Stimulated activated CD4-positive, alpha-beta T cell treated with anti-CD3 and anti-CD28 coated beads, Interleukin-4, amount 100 ng/mL, for 1 hour (primary cell): Measurements from ENCODE around the gene HEATR1.

Source experiments
- DNase-seq: peaks from one replicate; pipeline ENCODE4 v3.0.0-alpha.2; 2020

HEATR1 gene

DNA sequence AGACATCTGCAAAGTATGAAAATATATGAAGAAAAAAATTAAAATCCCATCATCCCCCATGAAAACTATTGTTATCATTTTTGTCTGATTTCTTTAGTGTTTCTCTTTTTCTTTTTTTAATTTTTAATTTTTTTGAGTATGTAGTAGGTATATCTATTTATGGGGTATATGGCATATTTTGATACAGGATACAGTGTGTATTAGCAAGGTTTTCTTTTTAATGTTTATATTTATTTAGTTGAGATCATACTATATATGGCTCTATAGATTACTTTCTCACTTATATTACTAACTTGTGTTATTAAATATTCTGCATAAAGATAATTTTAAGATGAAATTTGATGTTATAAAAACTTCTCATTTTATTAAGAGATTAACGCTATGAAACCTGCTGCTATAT lies 69.1 kb downstream of the HEATR1 start:
- DNase-seq: no peak

DNA sequence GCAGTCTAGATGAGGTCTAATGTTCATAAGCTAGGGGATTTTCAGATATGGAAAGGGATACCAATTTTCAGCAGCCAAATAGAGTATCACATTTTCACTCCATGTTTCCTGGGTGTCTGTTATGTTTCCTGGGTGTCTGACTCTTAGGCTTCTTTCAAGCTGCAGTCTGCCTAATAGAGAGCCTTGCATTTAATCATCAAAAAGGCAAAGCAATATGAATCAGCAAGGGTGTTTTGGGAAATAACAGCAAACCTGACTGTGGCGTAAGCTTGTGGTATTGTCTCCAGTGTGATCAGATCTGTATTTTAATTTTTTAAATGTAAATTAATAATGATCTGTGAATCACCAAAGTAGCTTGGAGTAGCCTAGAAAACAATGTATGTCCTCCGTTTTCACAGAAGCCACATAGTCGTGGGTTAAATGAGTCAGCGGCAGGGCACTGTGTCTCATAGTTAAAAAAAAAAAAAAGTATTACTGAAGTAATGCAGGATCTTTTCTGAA lies 70.1 kb downstream of the HEATR1 start:
- peak; percentile 25 for DNase-seq

DNA sequence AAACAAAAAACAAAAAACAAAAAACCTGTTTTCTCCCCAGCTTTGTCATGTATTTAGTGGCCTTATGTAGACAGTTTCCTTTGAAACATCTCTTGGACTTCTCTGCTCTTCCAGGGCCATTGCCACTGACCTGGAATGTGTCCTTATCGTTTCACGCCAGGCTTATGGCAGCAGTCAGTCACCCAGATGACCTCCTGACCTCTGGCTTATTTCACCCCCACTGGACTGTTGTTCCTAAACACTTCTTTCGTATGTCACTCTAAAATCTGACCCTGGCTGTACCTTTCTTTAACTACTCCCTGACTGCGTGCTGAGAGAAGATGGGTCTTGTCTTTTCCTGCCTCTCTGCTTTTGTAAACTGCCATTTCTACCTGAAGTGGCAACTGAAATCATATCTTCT lies 71.5 kb downstream of the HEATR1 start:
- no peak for DNase-seq

DNA sequence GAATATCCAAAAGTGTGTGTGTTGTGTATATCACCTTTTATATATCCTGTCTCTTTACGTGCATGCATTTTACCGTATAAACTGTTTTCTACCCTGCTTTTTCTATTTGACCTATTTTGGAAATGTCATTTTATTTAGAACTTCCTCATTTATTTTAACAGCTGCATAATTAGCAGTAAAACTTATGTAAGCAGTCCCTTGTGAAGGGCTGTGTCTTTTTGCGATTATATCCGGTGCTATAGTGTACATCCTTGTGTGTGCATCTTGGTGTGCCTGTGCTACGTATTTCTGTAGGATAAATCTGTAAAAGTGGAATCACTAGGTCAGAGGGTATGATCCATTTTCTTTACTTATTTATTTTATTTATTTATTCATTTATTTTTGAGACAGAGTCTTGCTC lies 73.4 kb downstream of the HEATR1 start:
- no peak for DNase-seq

DNA sequence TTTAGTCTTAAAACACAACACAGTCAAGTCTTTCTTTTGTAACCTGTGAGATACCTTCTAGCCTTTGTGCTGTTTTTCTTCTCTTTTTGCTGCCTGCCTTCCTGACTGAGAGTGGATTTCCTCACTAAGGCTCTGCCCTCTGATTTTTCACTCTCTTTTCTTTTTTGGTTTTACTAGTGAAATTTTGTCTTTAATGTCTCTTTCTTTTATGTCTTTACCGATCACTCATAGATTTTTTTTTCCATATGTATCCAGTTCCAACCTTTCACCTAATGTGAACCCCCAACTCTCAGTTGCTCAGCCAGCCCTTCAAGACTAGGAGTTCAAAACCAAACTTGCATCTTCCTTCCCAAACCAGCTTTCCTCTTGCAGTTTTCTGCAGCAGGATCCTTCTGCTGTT lies 74.0 kb downstream of the HEATR1 start:
- no peak for DNase-seq

DNA sequence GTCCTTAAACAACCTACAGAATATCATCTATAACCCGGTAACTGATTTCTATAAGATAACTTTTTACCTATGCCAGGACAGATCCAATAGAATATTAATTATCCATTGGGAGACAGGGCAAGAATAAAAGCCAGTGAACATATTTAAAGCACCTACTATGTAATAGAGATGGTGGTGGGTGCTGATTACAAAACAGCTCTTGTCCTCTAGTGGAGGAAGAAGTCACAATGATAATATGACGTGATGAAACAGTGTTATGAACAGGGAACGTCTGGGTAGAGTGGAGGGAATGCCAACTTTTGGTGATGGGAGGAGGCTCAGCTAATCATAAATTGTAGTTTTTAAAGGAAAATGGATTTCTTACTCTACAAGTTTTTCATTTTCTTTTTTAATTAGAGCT lies 78.2 kb downstream of the HEATR1 start:
- no peak for DNase-seq

DNA sequence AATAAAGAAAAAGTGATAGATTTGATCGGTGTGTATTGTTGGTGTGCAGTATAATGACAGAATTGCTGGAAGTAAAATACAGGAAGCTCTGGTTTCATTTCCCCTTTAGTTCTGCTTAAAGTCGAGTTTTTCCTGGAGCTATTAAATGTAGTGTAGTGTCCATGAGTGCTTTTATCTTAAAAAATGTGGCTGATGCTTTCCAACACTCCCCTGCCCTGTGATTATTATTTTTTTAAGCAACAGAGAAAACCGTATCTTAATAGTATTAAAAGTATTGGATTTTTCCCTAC lies 79.5 kb downstream of the HEATR1 start:
- DNase-seq: no peak

DNA sequence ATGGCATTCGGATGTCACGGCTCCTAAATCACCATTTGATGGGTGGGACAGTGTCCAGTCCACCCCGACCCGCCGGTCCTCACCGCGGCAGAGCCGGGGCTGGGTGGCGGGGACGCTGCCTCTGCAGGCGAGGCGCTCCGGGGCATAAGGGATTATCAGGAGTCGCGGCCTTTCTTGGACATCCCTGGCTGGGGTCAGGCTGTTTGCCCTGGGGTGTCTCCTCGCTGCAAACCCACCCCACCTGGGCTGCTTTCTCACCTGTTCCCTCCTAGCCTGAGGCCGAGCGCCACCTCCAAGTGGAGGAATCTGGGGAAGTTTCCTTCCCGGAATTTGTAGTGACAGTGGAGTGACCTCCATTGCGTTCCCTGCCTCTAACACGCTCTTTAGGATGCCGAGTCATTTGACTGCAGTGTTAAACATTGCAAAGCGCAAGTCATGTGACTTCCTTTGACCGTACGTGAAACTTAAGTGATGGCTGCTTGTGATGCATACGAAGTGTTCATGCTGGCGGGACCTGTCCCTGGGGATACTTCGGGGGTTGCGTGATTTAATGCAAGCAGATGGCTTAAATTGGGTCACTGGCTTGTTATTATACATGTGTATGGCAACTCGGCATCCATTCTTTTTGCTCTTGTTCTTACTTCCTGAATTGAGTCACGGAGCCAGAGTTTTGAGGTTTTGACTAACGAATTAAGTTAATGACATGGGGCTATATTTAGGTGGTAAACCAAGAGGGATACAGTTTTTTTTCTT lies 80.0 kb downstream of the HEATR1 start:
- peak; percentile 29 for DNase-seq

DNA sequence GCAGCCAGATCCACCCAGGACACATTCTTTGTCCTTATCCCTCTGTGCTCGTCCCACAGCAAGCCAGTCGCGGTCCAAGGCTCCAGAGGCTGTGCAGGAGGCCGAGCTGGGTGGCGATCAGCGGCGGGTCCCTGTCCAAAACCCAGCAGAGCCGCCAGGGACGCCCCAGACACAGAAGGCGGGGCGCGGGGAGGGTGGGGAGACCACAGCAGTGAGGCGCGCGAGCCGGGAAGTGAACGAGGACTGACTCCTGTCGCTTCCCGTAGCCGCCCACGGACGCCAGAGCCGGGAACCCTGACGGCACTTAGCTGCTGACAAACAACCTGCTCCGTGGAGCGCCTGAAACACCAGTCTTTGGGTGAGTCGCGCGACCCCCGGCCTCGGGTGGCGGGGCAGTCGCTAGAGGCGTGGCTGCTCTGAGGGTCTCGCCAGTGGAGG lies 80.6 kb downstream of the HEATR1 start, which contains the start of gene LGALS8:
Gene LGALS8, plus strand, starts transcription at position 279 of the 438 bp plus-strand sequence. CDS start 2,089 bp downstream, outside the sequence.
- DNase-seq: peak; percentile 88

DNA sequence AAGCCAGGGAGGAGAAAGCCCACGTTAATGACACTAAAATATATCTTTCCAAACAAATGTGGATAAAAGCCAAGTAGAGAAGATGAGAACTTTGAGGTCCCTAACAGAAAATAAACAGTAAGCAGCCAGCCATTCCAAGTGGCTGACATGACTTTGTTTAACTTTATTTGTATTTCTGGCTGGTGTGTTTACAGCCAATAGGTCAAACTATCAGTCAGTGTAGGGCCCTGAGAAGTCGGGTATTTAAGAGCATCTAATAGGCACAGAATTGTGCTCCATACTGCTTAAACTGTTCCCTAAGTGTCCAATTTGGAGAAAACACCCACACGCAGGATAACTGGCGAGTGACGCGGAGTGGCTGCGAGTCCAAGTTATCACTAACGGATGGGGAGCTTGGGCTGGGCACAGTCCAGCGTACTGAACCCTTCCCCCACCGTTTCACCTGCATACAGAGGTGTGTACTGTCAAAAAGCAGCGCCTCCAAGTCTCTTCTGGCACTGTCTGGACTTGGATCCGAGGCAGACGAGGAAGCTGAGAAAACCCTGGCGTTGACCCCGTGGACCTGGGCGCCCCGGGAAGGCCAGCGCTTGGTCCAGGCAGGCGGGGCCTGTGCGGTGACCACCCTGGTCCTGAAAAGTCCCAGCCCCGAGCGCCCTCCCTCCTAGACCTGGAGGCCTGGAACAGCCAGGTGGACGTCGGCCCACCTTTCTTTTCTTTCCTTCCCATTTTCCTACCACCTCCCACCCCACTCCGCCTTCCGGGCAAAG lies 81.2 kb downstream of the HEATR1 start:
- no peak for DNase-seq

DNA sequence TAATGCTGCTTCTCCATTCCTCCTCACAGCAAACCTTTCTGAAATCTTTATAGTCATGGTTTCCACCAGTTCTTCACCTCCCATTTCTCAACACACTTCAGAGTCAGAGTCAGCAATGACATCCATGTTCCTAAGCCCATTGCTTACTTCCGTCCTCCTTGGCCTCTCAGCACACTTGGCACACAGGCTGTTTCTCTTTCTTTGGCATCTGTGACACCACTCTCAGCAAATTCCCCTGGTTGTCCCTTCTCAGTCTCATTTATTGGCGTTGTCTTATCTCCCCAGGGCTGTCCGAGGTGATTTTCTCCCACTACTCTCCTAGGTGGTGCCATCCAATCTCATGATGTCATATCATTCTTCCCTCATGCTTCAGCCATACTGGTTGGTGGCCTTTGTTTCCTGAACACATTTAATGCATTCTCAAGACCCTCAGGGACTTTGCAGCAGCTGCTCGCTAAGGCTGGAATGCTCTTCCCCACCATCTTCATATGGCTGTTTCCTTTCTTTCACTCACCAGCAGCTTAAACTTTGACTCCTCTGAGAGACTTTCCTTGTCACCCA lies 83.8 kb downstream of the HEATR1 start:
- DNase-seq: no peak

DNA sequence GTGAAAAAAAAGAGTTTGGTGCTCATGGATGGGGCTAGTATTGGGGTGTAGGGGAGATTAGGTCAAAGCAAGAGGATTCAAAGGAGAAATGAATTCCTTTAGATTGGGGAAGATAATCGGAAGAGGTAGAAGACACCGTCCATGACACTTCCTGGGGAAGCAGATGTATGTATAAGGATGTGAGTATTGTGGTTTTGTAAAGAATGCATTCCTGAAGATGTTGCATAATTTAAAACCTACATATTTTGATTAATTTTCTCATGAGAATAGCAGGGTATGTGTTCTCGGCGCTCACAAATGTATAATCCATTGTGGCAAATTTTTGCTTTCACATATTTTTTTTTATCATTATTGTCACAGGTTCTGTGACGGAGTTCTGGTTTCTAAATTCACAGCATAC lies 86.0 kb downstream of the HEATR1 start:
- DNase-seq: no peak

DNA sequence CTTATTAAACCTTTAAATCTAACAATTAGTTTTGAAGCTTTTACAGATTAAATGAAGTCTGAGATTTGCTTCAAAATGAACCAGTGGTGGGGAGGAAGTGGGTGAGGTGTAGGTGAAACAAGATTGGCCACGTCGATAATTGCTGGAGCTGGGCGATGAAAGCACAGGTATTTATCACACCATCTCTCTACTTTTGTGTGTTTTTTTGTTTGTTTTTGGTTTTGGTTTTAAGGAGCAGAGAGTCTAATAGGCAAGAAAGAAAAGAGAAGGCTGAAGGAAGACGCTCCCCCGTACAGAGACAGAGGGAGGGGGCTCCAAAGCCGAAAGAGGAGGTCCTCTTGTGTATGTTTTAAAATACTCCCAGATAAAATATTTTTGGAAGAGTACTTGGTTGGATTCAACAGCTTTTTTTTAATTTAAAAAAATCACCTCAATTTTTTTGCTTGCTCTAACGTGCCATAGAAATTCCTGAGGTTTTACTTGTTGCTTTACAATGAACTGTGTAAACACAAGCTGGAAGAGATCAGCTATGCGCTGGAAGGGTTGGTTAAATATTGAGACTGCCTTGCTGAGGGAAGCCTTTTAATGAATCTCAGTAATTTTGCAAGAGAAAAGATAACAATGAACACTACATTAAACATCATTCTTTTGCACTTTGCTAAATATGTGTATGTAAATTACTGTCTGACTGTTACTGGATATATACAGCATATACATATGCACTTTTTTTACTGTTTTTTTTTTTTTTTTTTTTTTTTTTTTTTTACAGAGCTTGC lies 87.2 kb downstream of the HEATR1 start:
- peak; percentile 14 for DNase-seq

DNA sequence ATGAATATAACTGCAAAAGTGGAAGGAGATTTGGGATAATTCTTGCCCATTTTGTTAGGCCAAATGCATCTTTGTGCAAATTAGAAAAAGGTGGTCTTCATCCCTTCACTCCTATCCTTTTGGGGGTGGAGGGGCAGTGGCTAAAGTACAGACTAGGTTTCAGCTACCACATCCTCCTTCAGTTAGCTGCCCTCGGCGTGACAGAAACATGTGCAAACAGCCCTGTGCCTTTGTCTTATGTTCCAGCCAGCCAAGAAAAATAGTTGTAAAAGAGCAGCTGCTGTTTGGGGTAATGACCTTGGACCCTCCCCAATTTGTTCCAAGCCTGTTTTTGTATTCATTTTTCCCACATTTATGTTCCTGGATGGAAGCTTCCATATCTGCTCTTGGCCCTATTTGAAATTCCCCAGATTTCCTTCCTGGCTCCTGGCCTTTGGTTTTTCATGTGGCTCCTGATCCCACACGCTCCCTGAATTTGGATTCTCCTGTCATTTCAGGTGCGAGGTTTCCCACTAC lies 88.8 kb downstream of the HEATR1 start:
- DNase-seq: no peak

DNA sequence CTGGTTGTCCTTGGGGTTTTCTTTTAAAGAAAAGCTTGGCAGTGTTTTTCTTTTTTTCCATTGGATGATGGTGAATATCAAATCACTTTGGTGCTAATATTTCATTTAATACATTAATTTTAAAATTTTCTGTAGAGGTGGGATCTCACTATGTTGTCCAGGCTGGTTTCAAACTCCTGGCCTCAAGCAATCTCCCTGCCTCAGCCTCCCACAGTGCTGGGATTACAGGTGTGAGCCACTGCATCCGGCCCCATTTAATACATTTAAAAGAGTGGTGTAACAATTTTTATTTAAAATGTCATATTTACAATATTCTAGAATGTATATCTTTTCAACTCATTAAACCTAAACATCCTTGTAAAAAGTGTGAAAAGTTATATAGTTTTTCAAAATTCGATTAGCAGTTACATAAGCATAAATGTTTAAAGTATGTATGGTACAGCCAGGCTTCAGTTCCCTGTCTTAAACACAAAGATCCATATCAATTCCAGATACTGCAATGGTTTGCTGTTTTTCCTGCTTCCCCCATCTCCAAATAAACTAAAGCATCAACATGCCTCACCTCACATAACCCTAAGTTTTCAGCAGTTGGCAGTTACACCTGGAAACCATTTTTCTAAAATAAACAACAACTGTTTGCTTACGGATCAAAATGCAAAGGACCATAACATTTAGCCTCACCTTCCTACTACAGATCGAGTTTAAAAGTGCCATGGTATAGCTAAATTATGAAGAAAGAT lies 89.4 kb downstream of the HEATR1 start:
- no peak for DNase-seq

DNA sequence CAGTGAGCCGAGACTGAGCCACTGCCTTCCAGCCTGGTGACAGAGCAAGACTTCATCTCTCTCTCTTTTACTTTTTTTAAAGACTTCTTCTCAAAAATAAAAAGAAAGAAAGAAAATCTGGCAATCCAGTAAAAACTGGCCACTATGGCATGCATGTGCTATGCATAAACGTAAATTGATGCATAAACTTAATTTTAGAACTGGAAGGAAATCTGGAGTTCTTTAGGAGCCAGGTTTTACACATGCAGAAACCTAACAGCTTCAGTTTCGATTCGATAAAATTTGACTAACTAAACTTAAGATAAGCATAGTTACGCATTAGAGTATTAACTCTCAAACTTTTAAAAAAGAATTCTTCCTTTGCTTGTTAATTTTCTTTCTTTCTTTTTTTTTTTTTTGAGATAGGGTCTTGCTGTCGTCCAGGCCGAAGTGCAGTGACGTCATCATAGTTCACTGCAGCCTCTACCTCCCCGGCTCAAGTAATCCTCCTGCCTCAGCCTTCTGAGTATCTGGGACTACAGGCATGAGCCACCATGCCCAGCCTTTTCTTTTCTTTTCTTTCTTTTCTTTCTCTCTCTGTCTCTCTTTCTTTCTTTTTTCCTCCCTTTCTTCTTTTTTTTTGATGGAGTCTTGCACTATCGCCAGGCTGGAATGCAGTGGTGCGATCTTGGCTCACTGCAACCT lies 92.4 kb downstream of the HEATR1 start:
- no peak for DNase-seq

DNA sequence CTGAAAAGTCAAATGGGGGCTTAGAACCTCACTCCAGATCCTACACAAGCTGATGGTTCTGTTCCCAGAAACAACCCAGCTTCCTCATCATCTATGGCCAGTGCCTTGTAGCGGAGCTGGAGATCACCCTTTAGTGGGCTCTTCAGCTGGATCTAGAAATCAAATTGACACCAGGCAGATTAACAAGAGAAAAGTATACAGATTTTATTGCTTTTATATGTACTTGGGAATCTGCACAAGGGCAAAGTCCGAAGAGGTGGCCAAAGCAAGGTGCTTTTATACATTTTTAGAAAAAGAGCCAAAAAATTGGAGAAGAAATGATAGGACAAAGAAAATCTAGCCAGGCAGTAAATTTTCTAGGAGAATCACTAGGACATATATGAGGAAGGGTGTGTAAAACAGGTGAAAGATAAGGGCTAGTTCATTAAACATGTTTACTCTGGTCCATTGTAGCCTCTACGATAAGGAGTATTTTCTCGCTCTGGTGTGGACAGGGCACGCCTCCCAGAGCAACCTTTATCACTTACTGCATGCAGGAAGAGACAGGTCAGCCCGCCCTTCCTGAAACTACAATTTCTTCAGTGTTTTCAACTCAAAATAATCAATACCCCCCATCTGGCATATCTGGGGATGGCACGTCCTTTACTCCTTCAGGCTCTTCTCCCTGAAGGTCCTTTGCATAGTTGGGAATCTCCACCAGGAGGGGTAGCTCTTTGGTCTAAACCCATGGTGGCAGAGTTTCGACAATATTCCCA lies 94.5 kb downstream of the HEATR1 start:
- no peak for DNase-seq

DNA sequence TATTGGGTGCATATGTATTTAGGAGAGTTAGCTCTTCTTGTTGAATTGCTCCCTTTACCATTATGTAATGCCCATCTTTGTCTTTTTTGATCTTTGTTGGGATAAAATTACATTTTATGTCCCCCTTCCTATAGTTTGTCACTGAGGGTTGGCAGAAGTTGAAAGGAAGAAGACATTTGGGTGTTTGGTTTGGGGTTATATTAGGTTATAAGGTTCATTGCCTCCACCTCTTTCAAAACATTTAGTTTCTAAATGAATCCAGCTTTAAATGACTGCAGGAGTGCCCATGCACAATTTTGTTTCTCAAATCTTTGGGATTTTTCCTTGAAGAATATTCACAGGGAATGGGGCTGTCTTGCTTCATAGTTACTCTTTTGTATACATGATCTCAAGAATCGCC lies 95.1 kb downstream of the HEATR1 start:
- no peak for DNase-seq

DNA sequence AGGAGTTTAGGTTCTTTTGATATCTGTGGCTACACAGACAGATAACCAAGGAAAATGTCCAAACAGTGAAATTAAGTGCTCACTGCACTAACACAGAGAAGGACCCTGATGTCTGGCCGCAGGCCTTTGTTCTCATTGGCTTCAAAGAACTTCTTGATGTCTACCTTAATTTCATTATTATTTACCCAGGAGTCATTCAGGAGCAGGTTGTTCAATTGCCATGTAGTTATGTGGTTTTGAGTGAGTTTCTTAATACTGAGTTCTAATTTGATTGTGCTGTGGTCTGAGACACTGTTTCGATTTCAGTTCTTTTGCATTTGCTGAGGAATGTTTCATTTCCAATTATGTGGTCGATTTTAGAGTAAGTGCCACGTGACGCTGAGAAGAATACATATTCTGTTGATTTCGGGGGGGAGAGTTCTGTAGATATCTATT lies 95.7 kb downstream of the HEATR1 start:
- DNase-seq: no peak

DNA sequence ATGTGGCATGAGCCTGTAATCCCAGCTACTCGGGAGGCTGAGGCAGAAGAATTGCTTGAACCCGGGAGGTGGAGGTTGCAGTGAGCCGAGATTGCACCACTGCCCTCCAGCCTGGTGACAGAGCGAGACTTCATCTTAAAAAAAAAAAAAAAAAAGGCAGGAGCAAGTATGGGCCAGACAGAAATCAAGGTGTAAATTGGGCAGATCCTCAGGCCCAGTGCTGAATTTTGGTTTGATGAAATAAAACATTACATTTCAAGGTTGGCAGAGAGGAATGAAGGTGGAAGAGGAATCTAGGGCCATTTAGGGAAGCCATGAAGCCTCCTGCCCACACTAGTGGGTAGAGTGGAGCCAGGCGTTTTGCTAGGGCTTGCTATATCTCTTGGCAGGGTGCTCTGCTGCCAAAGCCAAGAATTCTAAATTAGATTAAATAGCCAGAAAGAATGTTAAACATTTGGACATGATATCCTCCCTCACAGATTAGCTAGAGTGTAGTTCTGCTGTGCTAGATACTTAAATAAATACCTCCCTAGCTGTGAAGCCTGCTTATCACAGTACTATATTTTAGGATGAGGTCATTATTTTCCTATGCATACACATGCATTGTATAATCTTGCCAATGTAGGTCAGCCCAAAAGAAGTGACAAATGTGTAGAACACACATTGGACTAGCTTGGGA lies 97.2 kb downstream of the HEATR1 start:
- DNase-seq: no peak
